B cell (primary cell): ENCODE results near the gene CNOT4.

Experiments used
- CTCF ChIP-seq: fragments of 200-600 bp; IDR thresholded peaks from one replicate; pipeline ENCODE4 v1.8.0; 2022; ENCODE audit warnings: antibody characterized with exemption, mild to moderate bottlenecking
- EZH2 ChIP-seq: IDR thresholded peaks from 2 replicates; pipeline ENCODE4 v1.6.1; 2012; ENCODE audit warnings: borderline replicate concordance, low read depth, mild to moderate bottlenecking, moderate library complexity, low read length; ENCODE audit not compliant: insufficient read depth, poor library complexity, severe bottlenecking

GRCh38 chr7:135322571-135323340 lies 187.1 kb downstream of the CNOT4 start:
- TF ChIP-seq CTCF (no peak), EZH2 (no peak)
